GM18519 (cell line): ENCODE results near the gene TFIP11.
"Not testable (repeated sequence)": the region's sequence is repeated elsewhere in the genome, so short reads cannot be mapped to it uniquely, and the experiment has no call there.

Source experiments
- ATAC-seq: cut with Tn5 transposase; IDR thresholded peaks from one replicate; pipeline ENCODE4 v1.9.1; 2021; ENCODE audit warnings: mild to moderate bottlenecking, moderate library complexity; ENCODE audit not compliant: unreplicated experiment, low FRiP score

The TFIP11 gene

GRCh38 chr22:26542831-26543230 is 30.6 kb upstream of the TFIP11 start:
- no peak for ATAC-seq

GRCh38 chr22:26541167-26541819 is 29.0 kb upstream of the TFIP11 start:
- no peak for ATAC-seq

- ATAC-seq = no peak
Observed at GRCh38 chr22:26540119-26540518, 27.8 kb upstream of the TFIP11 start.

GRCh38 chr22:26536762-26537134 is 24.5 kb upstream of the TFIP11 start:
- ATAC-seq = no peak

GRCh38 chr22:26536056-26536761 is 23.9 kb upstream of the TFIP11 start:
- ATAC-seq = no peak

- ATAC-seq = no peak
Observed at GRCh38 chr22:26535603-26535908, 23.3 kb upstream of the TFIP11 start.

- no peak for ATAC-seq
Observed at GRCh38 chr22:26534874-26535602, 22.8 kb upstream of the TFIP11 start.

GRCh38 chr22:26534171-26534855 is 22.0 kb upstream of the TFIP11 start:
- ATAC-seq = no peak

GRCh38 chr22:26529345-26529744 is 17.1 kb upstream of the TFIP11 start:
- ATAC-seq = no peak

GRCh38 chr22:26528518-26528917 is 16.2 kb upstream of the TFIP11 start:
- ATAC-seq = not testable (repeated sequence)

GRCh38 chr22:26527574-26528465 is 15.5 kb upstream of the TFIP11 start:
- no peak for ATAC-seq

- no peak for ATAC-seq
Observed at GRCh38 chr22:26527167-26527566, 14.9 kb upstream of the TFIP11 start.

GRCh38 chr22:26525946-26526564 is 13.8 kb upstream of the TFIP11 start:
- no peak for ATAC-seq

- no peak for ATAC-seq
Observed at GRCh38 chr22:26524870-26525269, 12.6 kb upstream of the TFIP11 start.

GRCh38 chr22:26522592-26522991 is 10.3 kb upstream of the TFIP11 start:
- ATAC-seq = no peak

- ATAC-seq = no peak
Observed at GRCh38 chr22:26522012-26522411, 9.7 kb upstream of the TFIP11 start.

- no peak for ATAC-seq
Observed at GRCh38 chr22:26517429-26517828, 5.2 kb upstream of the TFIP11 start.

- no peak for ATAC-seq
Observed at GRCh38 chr22:26516503-26516902, 4.2 kb upstream of the TFIP11 start.

- no peak for ATAC-seq
Observed at GRCh38 chr22:26515931-26516330, 3.7 kb upstream of the TFIP11 start.
